Measurements from ENCODE around the gene PPP2R5C. TPM values are rescaled to one million over a fixed set of nuclear protein-coding genes. Genes with fewer than 3 reads are reported as not detected.
A peak's percentile ranks its signal among the peaks of the same experiment; 100 is the strongest.
"Not testable (repeated sequence)": the region's sequence is repeated elsewhere in the genome, so short reads cannot be mapped to it uniquely, and the experiment has no call there.

Gene PPP2R5C
- total RNA-seq, result 98.0 and 103 TPM in 2 replicates
- 62.9 TPM for polyA plus RNA-seq (2012)

DNA sequence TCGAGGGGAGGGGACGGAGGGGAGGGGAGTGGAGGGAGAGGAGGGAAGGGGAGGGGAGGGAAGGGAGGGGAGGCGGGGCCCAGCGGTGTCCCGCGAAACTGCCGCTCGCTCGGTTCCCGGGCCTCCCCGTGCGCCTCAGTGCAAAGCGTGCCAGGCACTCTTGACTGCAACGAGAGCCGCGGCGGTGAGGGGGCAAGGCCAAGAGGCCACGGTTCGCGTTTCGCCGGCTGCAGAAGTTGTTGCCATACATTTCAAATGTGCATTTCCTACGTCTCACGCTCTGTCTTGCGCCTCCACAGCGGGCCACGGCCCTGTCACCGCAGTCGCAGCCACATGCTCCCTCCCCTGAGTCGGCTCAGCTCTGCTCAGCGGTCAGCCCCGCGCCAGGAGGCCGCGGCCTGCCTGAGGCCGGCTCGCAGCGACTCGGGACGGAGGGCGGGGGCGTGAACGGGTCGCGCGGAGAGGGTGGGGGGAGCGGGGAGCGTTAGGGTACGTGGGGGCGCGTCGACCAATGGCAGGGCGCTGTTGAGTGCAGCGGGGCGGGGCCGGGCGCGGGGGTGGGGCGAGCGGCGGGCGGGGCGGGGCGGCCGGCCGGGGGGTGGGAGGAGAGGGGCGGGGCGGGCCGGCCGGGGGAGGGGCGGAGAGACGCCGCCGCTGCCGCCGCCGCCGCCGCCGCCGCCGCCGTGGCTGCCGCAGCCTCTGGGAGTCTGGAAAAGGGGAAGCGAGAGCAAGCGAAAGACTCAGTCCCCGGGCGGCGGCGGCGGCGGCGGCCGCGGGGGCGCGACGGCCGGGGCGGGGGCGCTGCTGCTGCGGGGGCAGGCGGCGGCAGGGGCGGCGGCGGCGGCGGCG is at the start of gene PPP2R5C:
PPP2R5C (plus strand) TSS at position 678 of the 849 bp plus-strand sequence. CDS start 185 bp downstream, outside the sequence.
- peak; percentile 91 for DNase-seq (ENCODE audit: low read depth)

DNA sequence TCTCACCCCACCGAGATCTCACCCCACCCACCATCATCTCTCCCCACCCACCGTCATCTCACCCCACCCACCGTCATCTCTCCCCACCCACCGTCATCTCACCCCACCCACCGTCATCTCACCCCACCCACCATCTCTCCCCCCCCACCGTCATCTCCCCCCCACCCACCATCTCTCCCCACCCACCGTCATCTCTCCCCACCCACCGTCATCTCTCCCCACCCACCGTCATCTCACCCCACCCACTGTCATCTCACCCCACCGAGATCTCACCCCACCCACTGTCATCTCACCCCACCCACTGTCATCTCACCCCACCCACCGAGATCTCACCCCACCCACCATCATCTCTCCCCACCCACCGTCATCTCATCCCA is 49.7 kb upstream of the PPP2R5C start:
- DNase-seq (ENCODE audit: low read depth), result not testable (repeated sequence)

DNA sequence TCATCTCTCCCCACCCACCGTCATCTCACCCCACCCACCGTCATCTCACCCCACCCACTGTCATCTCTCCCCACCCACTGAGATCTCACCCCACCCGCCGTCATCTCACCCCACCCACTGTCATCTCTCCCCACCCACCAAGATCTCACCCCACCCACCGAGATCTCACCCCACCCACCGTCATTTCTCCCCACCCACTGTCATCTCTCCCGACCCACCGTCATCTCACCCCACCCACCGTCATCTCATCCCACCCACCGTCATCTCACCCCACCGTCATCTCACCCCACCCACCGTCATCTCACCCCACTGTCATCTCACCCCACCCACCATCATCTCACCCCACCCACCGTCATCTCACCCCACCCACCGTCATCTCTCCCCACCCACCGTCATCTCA is 49.2 kb upstream of the PPP2R5C start:
- not testable (repeated sequence) for DNase-seq (ENCODE audit: low read depth)

DNA sequence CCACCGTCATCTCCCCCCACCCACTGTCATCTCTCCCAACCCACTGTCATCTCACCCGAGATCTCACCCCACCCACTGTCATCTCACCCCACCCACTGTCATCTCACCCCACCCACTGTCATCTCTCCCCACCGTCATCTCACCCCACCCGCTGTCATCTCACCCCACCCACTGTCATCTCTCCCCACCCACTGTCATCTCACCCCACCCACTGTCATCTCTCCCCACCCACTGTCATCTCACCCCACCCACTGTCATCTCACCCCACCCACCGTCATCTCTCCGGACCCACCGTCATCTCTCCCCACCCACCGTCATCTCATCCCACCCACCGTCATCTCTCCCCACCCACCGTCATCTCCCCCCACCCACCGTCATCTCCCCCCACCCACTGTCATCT is 48.4 kb upstream of the PPP2R5C start:
- DNase-seq (ENCODE audit: low read depth), result not testable (repeated sequence)

DNA sequence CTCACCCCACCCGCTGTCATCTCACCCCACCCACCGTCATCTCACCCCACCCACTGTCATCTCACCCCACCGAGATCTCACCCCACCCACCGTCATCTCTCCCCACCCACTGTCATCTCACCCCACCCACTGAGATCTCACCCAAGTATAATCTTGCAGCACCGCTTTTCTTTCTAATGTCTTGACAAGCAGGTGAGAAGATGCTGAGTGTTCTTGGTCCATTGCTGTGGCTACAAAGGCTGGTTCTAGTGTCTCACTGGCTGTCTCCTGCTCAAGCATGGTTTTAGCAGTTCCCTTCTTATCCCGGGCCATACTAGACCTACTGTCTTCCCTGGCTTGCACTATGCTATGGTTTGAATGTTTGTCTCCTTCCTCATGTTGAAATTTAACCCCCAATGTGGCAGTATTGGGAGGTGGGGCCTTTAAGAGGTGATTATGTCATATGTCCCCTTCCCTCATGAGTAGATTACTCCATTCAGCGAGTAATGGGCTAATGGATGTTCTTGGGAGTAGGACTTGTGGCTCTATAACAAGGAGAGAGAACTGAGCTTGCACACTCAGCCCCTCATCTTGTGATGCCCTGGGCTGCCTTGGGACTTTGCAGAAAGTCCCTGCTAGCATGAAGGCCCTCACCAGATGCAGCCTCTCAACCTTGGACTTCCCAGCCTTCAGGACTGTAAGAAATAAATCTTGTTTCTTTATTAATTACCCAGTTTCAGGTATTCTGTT is 47.7 kb upstream of the PPP2R5C start:
- no peak for DNase-seq (ENCODE audit: low read depth)

DNA sequence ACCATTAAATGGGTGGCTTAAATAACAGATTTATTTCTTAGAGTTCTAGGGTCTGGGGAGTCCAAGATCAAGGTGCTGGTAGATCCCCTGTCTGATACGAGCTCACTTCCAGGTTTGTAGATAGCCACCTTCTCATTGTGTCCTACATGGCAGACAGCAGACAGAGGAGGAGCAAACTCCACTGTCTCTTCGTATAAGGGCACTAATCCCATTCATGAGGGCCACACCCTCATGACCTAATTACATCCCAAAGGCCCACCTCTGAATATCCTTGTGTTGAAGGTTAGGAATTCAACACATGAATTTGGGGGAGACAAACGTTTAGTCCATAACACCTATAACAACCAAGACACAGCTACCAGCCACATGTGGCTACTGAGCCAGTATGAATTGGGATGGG is 47.1 kb upstream of the PPP2R5C start:
- DNase-seq (ENCODE audit: low read depth), result no peak

DNA sequence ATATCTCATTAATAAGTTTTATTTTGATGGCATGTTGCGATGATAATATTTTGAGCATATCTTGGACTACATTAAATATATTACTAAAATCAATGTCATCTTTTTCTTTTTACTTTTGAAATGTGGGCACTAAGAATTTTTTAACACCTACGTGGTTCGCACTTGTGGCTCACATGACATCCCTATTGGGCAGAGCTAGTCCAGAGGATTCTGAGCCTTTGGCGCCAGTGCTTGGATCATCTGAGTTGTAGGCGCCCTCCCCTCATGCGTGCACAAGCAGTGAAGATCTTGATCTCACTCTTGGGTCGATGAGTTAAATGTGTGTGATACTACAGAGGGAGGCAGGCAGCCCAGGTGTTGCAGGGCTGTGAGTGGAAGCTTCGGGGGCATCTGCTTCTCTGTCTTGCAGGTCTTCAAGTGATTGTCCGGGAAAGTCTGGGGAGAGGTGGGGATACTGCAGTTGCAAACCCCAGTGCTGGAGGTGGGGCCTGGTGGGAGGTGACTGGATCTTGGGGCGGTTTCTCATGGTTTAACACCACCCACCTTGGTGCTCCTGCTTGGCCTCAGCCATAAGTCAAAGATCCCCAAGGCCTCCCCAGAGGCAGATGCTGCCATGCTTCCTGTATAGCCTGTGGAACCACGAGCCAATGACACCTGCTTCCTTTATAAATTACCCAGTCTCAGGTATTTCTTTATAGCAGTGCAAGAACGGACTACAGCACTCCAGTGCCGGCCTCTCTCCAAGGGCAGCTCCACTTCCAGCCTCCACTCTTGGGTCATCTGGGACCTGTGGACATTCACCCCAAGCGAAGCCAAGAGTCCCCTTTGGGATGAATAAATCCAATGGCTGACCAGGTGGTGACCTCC is 46.1 kb upstream of the PPP2R5C start:
- no peak for DNase-seq (ENCODE audit: low read depth)

DNA sequence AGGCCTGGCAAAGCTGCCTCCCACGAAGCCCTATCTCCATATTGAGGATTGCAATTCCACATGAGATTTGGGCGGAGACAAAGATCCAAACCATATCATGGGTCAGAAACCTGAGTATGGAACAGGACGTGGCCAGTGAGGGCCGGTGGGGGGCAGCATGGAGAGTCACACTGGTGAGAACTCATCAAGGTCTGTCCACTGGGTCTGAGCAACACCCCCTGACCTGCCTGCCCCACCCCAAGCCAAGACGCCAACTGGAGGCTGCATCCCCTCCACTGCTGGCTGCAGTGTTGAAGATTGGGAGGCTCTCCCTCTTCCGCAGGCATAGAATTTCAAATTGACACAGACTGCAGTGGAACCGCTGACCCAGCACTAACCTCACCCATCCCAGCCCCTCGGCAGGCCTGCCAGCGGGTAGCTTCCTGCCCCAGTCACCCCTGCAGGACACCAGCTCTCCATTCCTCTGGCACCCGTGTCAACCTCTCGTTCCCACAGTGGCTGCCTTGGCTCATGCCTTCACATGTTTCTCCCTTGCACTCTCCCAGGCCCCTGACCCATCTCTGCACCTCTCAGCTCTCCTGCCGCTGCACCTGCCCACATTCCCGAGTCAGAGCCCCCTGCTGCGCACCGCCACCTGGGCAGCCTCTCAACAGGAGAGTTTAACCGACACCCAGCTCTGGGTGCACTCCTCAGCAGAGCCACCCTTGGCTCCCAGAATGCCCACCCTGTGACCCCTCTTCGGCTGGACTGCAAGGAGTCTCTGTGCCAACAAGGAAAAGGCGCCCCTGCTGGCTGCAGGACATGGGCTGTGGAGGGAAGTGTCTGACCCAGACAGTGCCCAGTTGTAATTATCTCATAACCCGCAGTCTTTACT is 45.2 kb upstream of the PPP2R5C start:
- DNase-seq (ENCODE audit: low read depth), result no peak

DNA sequence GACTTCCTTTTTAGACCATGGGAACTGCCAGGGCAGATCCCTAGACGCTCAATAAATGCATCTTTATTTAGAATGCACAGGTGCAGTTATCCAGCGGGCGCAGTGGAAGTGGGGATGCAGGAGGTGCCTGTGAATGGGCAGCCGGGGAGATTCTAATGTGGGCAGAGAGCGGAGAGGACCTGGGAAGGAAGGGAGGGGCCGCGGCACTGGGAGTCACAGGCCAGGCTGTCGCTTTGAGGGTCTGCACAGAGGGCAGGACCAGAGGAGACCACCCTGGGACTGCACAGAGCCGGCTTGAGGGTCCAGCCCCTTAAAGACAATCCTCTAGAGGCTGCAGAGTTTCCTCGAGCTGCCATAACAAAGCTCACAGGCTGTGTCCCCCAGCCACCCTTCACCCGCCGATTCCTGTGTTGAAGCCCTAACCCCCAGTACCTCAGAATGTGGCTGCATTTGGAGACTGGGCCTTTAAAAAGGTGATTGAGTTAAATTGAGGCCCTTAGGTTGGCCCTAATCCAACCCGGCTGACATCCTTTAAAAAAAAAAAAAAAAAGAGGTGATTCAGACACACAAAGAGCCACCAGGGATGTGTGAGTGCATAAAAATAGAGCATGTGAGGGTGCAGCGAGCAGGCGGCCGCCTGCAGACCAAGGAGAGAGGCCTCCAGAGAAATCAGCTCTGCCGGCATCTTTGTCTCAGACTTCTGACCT is 44.4 kb upstream of the PPP2R5C start:
- DNase-seq (ENCODE audit: low read depth), result no peak

DNA sequence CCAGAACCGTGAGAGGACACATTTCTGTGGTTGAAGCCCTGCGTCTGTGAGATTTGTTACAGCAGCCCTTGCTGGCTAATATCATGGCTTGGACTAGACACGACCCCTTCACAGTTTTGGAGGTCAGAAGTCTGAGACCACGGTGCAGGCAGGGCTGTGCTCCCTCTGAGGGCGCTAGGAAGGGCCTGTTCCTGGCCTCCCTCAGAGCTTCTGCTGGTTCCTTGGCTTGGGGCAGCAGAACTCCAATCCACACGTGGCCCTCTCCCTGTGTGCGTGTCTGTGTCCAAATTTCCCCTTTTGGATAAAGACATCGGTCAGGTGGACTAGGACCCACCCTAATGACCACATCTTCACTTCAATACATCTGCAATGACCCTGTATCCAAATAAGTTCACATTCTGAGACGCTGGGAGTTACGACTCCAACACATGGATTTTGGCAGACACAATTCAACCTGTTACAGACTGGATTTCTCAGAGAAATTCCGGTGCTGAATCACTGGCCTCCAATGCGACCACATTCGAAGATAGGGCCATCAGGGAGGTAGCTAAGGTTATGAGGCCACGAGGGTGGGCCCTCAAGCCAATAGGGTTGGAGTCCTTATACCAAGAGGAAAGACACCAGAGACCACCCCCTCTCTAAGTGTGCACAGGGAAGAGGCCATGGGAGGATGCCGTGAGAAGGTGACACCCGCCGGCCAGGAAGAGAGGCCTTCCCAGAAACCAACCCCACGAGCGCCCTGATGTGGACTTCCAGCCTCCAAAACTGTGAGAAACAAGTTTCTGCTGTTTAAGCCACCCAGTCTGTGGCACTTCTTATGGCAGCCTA is 43.6 kb upstream of the PPP2R5C start:
- DNase-seq (ENCODE audit: low read depth), result no peak

DNA sequence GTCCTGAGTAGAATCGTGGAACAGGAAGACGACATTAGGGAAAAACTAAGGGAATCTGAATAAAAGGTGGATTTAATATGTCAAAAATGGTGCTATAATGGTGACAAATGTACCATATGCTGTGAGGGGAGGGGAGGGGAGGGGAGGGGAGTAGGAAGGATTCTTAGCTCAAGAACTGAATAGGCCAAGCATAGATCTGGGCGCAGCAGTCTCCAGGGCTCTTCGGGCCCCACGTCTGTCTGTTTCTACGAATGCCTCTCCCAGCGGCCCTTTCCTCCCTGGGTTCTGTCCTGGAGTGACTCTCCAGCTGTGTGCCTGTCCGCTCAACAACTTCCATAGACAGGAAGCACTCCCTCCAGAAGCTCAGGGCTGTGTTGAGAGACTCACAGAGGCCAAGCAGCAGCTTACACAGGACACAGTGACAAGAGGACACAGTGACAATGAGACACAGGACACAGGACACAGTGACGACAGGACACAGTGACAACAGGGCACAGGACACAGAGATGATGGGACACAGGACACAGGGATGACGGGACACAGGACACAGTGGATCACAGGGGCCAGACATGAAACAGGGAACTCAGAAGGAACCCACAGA is 42.4 kb upstream of the PPP2R5C start:
- no peak for DNase-seq (ENCODE audit: low read depth)

DNA sequence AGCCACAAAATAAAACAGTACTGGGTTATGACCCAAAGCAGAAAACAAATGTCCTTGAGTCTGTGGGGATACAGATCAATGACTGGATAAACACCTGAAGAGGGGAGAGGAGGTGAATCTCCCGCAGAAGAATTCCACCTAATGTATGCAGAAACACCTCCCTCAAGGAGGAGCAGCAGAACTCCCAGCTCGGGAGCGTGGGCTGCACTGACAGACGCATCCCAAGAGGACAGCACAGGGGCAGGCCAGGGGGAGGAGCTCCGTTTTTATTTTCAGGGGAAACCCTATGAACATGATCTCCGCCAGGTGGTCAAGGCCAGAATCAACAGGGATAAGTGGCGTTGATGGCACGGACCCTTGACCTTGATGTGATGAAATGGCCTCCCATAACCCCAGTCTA is 41.8 kb upstream of the PPP2R5C start:
- no peak for DNase-seq (ENCODE audit: low read depth)

DNA sequence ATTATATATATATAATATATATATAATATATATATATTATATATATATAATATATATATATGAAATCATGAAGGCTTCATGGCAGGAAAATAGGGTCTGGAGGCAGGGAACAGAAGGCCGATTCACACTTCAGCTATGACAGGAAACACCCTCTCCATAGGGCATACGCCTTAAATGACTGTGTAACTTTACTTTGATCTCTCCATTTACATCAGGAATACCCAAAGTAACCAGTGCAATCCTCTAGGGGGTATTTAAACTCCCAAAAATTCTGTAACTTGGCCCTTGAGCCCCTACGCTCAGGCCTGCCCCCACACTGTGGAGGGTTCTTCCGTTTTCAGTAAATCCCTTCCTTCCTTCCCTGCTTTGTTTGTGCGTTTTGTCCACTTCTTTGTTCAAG is 40.4 kb upstream of the PPP2R5C start:
- no peak for DNase-seq (ENCODE audit: low read depth)

DNA sequence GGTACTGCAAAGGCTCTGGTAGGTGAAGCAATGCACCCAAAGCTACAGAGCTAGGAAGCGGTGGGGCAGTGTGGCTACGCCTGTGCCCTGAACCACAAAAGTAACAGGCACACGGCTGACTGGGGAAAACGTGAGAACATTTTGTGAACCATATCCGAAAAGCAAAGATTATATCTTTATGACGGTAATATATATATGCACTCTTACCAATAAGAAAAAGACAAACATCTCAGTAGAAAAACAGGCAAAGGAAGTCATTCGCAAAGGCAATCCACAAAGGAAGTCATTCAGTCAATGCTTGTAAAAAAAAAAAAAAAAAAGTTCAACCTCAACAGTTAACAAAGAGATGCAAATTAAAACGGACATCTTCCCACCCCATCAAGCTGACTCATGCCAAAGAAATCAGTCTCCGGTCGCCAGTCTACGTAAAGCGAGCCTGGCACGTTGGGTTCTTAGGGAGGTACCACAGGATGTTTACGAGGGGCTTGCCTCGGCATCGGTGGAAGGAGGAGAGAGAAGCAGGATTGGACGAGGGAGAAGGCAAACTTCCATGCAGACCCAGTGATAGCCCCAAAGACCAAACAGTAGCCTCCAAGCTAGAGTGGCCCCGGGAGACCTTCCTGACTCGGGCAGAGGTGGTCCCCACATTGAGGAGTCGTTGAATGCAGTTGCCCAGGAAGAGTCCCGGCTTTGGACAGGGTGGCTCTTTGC is 39.4 kb upstream of the PPP2R5C start:
- no peak for DNase-seq (ENCODE audit: low read depth)

DNA sequence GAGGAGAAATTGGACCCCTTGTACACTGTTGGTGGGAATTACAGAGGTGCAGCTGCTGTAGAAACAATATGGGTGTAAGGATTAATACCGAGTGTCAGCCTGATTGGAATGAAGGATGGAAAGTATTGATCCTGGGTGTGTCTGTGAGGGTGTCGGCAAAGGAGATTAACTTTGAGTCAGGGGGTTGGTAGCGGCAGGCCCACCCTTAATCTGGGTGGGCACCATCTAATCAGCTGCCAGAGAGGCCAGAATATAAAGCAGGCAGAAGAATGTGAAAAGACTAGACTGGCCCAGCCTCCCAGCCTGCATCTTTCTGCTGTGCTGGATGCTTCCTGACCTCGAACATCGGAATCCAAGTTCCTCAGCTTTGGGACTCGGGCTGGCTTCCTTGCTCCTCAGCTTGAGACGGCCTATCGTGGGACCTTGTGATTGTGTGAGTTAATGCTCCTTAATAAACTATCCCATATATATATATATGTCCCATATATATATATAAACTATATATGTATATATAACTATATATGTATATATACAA is 38.4 kb upstream of the PPP2R5C start:
- no peak for DNase-seq (ENCODE audit: low read depth)

DNA sequence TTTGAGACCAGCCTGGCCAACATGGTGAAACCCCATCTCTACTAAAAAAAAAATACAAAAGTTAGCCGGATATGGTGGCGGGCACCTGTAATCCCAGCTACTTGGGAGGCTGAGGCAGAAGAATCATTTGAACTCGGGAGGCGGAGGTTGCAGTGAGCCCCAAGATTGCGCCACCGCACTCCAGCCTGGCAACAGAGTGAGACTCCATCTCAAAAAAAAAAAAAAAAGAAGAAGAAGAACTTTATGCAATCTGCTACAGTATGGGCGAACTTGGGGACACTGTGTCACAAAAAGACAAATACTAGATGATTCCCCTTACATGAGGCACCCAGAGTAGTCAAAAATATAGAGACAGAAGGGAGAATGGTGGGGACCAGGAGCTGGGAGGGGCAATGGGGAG is 35.9 kb upstream of the PPP2R5C start:
- DNase-seq (ENCODE audit: low read depth), result not testable (repeated sequence)

DNA sequence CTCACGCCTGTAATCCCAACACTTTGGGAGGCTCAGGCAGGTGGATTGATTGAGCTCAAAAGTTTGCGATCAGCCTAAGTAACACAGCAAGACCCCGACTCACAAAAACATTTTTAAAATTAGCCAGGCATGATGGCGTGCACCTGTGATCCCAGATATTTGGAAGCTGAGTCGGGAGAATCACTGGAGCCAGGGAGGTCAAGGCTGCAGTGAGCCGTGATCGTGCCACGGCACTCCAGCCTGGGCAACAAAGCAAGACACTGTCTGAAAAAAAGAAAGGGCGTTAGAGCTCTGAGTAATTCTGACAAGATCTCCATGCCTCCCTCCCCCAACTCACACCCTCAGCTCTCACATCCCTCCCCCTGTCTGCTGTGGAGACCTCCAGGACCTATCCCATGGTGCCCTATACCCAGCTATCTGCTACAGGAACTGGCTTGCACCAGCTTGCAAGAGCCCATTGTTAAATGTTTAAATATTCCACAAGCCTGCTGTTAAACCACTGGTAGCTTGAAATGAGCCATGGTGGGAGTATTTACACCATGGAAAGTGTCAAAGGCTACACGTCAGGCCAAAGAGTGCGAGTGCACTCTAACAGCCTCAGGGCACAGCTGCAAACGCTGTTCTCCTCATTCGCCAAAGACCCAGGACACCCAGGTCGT is 35.1 kb upstream of the PPP2R5C start:
- no peak for DNase-seq (ENCODE audit: low read depth)
